DMS53 (cell line): ENCODE results near the gene PROX1.

ENCODE experiments used
- DNase-seq: peaks from one replicate; lab custom pipeline; 2025; lab: John Stamatoyannopoulos, UW

The PROX1 gene

DNA sequence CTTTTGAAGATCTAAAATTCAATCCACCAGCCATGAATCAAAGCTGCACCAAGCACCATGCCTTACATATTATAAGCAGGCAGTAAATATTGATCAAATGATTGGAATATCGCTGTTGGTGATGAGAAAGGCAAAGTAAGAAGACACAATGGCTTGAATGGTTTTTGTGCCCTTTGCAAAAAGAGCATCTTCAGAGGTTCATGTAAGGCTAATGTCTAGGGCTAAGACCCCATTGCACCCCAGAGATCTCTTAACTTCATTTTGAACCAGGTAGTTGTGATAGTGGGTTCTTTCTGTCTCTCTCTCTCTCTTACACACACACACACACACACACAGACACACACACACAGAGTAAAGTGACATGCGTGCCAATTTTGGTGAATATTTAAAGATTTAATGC is 12.0 kb downstream of the PROX1 start:
- no peak for DNase-seq

- peak; percentile 93 for DNase-seq
Observed at GRCh38 chr1:214002060-214002459, 14.3 kb downstream of the PROX1 start.

- DNase-seq = peak; percentile 96
Observed at GRCh38 chr1:214002472-214002871, 14.7 kb downstream of the PROX1 start.

DNA sequence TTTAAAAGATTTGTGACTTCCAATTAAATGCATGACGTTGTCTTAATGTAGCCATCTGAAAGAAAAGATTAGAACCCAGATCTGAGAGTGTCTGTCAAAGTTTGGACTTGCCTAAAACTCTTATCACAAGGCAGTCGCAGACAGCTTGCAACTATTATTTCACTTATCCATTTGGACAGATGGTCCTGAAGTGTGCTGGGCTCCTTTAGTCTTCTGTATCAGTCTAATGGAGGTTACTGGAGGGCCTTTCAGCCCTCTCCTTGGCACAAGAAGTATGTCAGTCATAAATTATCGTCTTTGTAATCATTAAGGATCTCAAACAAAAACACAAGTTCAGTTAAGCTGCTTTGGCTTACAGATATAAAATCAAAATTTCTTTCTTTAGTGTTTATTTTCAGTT is 15.5 kb downstream of the PROX1 start:
- DNase-seq = no peak

GRCh38 chr1:214004014-214004413 is 16.2 kb downstream of the PROX1 start:
- no peak for DNase-seq

- DNase-seq = no peak
Observed at GRCh38 chr1:214004795-214005194, 17.0 kb downstream of the PROX1 start.

GRCh38 chr1:214005708-214006107 is 17.9 kb downstream of the PROX1 start:
- DNase-seq = no peak

- DNase-seq = no peak
Observed at GRCh38 chr1:214006845-214007244, 19.1 kb downstream of the PROX1 start.

- DNase-seq = no peak
Observed at GRCh38 chr1:214008347-214008746, 20.6 kb downstream of the PROX1 start.

GRCh38 chr1:214008791-214009422 is 21.1 kb downstream of the PROX1 start:
- no peak for DNase-seq

- no peak for DNase-seq
Observed at GRCh38 chr1:214009423-214010196, 21.8 kb downstream of the PROX1 start.

GRCh38 chr1:214010197-214010573 is 22.4 kb downstream of the PROX1 start:
- DNase-seq = no peak

DNA sequence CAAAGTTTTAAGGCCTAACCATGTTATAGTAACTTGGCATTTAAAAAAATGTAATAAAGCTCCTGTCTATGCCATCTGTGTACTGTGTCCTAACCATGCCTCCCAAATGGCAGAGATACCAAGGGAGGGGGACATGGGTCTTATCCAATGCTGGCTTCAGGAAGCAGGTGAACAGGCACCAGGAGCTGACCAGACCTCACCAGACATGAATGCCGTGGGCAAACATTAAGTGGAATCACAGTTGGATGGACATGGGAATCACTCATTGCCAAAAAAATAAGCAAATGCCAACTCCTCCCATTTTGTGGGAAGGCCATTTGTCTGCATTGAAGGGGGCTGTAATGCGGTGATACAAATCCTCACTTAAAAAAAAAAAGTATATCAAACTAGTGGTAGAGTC is 22.9 kb downstream of the PROX1 start:
- DNase-seq = no peak

DNA sequence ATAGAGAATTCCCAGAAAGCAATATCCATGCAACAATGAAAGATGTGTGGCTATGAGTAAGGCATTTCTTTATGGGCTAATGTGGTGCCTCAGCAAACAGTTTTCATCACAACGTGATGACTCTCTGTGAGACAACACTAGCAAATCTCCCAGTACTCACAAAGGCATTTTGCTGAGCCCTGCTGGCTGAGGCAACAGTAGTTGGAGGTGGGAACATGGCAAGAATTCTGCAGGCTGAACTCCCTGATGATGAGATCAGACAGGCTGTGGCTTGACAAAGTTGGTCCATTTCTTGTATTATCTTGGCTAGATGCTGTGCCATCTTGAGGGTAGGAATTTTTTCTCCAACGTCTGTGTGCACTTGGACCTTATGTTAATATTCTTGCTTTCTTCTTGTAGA is 24.6 kb downstream of the PROX1 start:
- no peak for DNase-seq

DNA sequence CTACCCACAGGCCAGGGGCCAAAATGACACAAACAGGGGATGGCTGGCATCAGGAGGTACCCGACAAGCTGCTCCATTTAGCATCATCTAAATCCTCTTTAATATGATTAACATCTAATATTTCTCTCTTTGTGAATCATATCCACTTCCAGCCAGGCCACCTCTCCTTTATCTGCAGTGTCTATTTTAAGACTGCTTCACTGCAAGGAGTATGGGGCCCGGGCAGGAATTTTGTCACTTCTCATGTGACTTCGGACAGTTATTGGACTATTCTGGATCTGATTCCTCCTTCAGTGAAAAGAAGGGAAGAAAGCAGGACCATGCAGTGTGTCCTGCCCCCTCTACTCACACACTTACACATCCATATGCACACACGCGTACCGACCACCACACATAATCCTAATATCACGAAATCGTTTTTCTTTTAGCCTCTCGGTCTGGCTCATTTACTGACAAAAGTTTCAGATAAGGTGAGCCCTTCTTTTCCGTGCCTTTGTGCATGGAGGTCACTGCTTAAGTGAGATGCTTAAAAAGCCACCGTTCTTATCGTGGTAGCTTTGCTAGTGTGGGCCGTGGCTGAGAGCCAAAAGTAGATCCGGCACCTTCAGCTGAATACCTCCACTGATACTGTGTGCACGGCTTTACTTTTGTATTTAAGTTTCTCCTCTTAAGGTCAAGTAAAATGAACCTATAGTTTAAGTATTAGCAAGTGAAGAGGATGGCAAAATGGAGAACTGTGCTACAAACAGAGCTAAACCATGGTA is 26.0 kb downstream of the PROX1 start:
- no peak for DNase-seq

DNA sequence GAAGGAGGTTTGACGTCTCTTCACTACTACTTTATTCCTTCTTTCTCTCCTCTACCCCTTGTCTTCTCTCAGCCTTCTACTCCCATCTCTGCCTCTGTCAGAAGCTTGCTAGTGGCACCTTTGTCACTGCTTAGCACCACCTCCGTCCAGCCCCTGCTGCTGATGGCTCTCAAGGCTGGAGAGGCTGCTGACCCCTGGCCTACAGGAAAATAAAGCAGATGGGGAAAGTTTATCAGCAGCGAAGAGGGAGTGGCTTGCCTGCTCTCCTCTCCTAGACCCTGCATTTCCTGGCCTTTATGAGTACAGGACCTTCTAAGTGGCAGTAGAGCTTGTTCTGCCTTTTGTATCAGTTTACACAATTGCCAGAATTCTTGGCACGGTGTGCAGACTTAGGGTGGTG is 27.0 kb downstream of the PROX1 start:
- no peak for DNase-seq

GRCh38 chr1:214017191-214017982 is 29.6 kb downstream of the PROX1 start:
- DNase-seq = no peak

GRCh38 chr1:214018386-214019268 is 30.9 kb downstream of the PROX1 start:
- DNase-seq = peak; percentile 94

DNA sequence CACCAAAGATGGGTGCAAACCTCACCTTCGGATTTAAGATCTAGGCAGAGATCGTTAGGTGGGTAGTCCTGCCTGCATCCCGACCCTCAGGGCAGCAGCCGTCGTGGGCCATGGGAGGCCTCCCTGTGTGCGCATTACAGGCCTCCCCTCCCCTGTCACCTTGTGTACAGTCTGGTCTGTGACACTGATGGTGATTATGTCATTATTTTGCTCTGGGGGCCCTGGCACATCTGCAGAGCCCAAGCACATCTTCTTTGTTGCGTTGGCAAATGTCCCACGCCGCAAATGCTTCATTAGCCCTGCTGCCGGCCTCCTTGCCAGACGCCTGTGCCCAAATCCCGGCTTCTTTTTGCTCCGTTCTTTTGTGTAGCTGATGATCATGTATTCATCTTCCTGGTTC is 31.7 kb downstream of the PROX1 start:
- no peak for DNase-seq

- no peak for DNase-seq
Observed at GRCh38 chr1:214021321-214021720, 33.5 kb downstream of the PROX1 start.

GRCh38 chr1:214022229-214022791 is 34.5 kb downstream of the PROX1 start:
- no peak for DNase-seq
